ENCODE results near the gene GPR107.

DNA sequence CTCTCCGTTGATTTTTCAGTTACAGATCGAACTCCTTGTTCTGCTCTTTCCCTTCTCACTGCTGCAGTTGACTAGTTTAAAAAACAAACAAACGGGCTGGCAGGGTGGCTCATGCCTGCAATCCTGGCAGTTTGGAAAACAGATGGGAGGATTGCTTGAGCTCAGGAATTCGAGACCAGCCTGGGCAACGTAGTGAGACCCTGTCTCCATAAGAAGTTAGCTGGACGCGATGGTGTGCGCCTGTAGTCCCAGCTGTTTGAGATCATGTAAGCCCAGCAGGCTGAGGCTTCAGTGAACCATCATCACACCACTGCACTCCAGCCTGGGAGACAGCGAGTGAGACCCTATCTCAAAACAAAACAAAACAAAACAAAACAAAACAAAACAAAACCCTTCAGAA, 67.1 kb downstream of the GPR107 start:
- TF ChIP-seq, protein P1, sequence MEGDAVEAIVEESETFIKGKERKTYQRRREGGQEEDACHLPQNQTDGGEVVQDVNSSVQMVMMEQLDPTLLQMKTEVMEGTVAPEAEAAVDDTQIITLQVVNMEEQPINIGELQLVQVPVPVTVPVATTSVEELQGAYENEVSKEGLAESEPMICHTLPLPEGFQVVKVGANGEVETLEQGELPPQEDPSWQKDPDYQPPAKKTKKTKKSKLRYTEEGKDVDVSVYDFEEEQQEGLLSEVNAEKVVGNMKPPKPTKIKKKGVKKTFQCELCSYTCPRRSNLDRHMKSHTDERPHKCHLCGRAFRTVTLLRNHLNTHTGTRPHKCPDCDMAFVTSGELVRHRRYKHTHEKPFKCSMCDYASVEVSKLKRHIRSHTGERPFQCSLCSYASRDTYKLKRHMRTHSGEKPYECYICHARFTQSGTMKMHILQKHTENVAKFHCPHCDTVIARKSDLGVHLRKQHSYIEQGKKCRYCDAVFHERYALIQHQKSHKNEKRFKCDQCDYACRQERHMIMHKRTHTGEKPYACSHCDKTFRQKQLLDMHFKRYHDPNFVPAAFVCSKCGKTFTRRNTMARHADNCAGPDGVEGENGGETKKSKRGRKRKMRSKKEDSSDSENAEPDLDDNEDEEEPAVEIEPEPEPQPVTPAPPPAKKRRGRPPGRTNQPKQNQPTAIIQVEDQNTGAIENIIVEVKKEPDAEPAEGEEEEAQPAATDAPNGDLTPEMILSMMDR (IDR thresholded peaks at IDR 0.05): no peak
- TF ChIP-seq POLR2A (IDR thresholded peaks at IDR 0.05): no peak
